Measurements from ENCODE around the gene COX15. TPM values are rescaled to one million over a fixed set of nuclear protein-coding genes. Genes with fewer than 3 reads are reported as not detected.
A peak's percentile ranks its signal among the peaks of the same experiment; 100 is the strongest.

Gene COX15
- total RNA-seq, 2 donors from 2014 or later = 36.5 to 41.2 TPM

DNA sequence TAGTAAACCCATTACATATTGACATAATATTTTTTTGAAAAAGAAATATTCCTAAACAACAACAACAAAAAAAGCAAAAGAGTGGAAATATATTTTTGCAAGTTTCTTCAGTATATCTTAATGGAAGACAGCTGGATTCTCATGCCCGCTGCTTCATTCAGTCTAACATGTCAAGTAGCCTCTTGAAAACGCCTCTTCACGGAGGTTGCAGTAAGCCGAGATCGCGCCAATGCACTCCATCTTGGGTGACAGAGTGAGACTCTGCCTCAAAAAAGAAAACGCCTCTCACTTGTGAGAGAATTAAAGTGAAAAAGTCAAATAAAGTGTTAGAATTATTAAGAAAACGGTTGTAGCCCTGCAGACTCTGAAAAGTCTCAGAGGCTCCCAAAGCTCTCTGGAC lies 1.4 kb upstream of the COX15 start:
- Histone ChIP-seq H3K27me3 (replicated peaks; ENCODE audit: insufficient read depth) (no peaks in the 10 kb centered on the region), H3K36me3 (no peaks in the 10 kb centered on the region), H3K4me3 (no peak overlapping the region), H3K4me1 (replicated peaks) (no peaks in the 10 kb centered on the region), H3K27ac (no peak overlapping the region), H3K9me3 (no peaks in the 10 kb centered on the region)
- intact Hi-C loops (cut with DNase I) = loop anchor here (10.0 kb wide), 1 partner anchor 51 kb away; the partner anchor contains the start of gene ABCC2
- TF ChIP-seq CTCF (IDR thresholded peaks at IDR 0.05) = no peak
- TF ChIP-seq POLR2AphosphoS5 (IDR thresholded peaks at IDR 0.05) = no peak
- no peak for TF ChIP-seq POLR2A (IDR thresholded peaks at IDR 0.05)
- 88% methylated on average over 8 of the region's 8 CpGs for WGBS
- DNase-seq (ENCODE audit: low spot score) = no peak

- intact Hi-C loops (cut with DNase I) = loop anchor here (10.0 kb wide), 1 partner anchor 53 kb away; the partner anchor contains the start of gene ABCC2
- TF ChIP-seq POLR2AphosphoS5 (IDR thresholded peaks at IDR 0.05) (no peak), POLR2A (IDR thresholded peaks at IDR 0.05) (no peak), CTCF (IDR thresholded peaks at IDR 0.05) (no peak)
- no peaks in the 10 kb centered on the region for H3K36me3 ChIP-seq
- no peaks in the 10 kb centered on the region for H3K27me3 ChIP-seq (replicated peaks; ENCODE audit: insufficient read depth)
- H3K4me1 ChIP-seq (replicated peaks) = no peaks in the 10 kb centered on the region
- H3K4me3 ChIP-seq = peak overlapping the region; percentile 75 to 89
- DNase-seq (ENCODE audit: low spot score) = no peak
- no peaks in the 10 kb centered on the region for H3K9me3 ChIP-seq
- H3K27ac ChIP-seq = peak overlapping the region; percentile 94 to 97
- 7% methylated on average over 16 of the region's 16 CpGs for WGBS
Measured at GRCh38 chr10:99731306-99732032, 458 bp downstream of the COX15 start.

DNA sequence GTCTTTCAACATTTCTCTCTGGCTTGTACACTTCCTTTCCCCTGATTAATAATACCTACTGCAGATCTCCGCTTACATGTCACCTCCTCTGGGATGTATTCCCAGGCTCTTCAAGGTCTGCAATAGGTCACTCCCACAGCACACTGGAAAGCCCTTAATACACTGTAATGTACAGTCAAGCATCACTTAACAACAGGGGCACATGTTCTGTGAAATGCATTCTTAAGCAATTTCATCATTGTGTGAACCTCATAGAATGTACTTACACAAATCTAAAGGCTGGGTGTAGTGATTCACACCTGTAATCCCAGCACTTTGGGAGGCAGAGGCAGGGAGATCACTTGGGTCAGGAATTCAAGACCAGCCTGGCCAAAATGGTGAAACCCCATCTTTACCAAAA lies 1.9 kb downstream of the COX15 start:
- intact Hi-C loops (cut with DNase I) = loop anchor here (10.0 kb wide), 1 partner anchor 55 kb away; the partner anchor contains the start of gene ABCC2
- Histone ChIP-seq H3K9me3 (no peaks in the 10 kb centered on the region), H3K4me3 (no peak overlapping the region), H3K4me1 (replicated peaks) (no peaks in the 10 kb centered on the region), H3K27me3 (replicated peaks; ENCODE audit: insufficient read depth) (no peaks in the 10 kb centered on the region), H3K27ac (no peak overlapping the region), H3K36me3 (no peaks in the 10 kb centered on the region)
- DNase-seq (ENCODE audit: low spot score) = no peak
- TF ChIP-seq POLR2AphosphoS5 (IDR thresholded peaks at IDR 0.05) = no peak
- TF ChIP-seq POLR2A (IDR thresholded peaks at IDR 0.05) = no peak
- TF ChIP-seq CTCF (IDR thresholded peaks at IDR 0.05) = no peak
- WGBS = 100% methylated on average over 1 of the region's 1 CpG

GRCh38 chr10:99720387-99720786 lies 11.5 kb downstream of the COX15 start:
- TF ChIP-seq POLR2A (IDR thresholded peaks at IDR 0.05) (no peak), CTCF (IDR thresholded peaks at IDR 0.05) (no peak), POLR2AphosphoS5 (IDR thresholded peaks at IDR 0.05) (no peak)
- H3K4me3 ChIP-seq = no peak overlapping the region
- no peak for DNase-seq (ENCODE audit: low spot score)
- intact Hi-C loops (cut with DNase I) = no loop called here
- peaks cover 0 to 5% of the 10 kb centered on the region in 2 donors for H3K36me3 ChIP-seq
- no peak overlapping the region for H3K27ac ChIP-seq
- H3K9me3 ChIP-seq = no peaks in the 10 kb centered on the region
- H3K27me3 ChIP-seq (replicated peaks; ENCODE audit: insufficient read depth) = no peaks in the 10 kb centered on the region
- no peaks in the 10 kb centered on the region for H3K4me1 ChIP-seq (replicated peaks)
- 87% methylated on average over 2 of the region's 2 CpGs for WGBS

- Histone ChIP-seq H3K4me1 (replicated peaks) (no peaks in the 10 kb centered on the region), H3K4me3 (no peak overlapping the region), H3K27me3 (replicated peaks; ENCODE audit: insufficient read depth) (no peaks in the 10 kb centered on the region), H3K36me3 (peaks cover 0 to 5% of the 10 kb centered on the region in 2 donors), H3K27ac (no peak overlapping the region), H3K9me3 (no peaks in the 10 kb centered on the region)
- intact Hi-C loops (cut with DNase I) = loop anchor here (5.0 kb wide), 1 partner anchor 277 kb away; no protein-coding TSS in a partner anchor
- no peak for DNase-seq (ENCODE audit: low spot score)
- 91% methylated on average over 5 of the region's 5 CpGs for WGBS
- TF ChIP-seq CTCF (IDR thresholded peaks at IDR 0.05) (no peak), POLR2A (IDR thresholded peaks at IDR 0.05) (no peak), POLR2AphosphoS5 (IDR thresholded peaks at IDR 0.05) (no peak)
Measured at GRCh38 chr10:99714446-99714845, 17.5 kb downstream of the COX15 start.
